ENCODE data around the gene GPC5.

GRCh38 chr13:92387245-92387644 lies 988.8 kb downstream of the GPC5 start:
- TF ChIP-seq, protein P1, sequence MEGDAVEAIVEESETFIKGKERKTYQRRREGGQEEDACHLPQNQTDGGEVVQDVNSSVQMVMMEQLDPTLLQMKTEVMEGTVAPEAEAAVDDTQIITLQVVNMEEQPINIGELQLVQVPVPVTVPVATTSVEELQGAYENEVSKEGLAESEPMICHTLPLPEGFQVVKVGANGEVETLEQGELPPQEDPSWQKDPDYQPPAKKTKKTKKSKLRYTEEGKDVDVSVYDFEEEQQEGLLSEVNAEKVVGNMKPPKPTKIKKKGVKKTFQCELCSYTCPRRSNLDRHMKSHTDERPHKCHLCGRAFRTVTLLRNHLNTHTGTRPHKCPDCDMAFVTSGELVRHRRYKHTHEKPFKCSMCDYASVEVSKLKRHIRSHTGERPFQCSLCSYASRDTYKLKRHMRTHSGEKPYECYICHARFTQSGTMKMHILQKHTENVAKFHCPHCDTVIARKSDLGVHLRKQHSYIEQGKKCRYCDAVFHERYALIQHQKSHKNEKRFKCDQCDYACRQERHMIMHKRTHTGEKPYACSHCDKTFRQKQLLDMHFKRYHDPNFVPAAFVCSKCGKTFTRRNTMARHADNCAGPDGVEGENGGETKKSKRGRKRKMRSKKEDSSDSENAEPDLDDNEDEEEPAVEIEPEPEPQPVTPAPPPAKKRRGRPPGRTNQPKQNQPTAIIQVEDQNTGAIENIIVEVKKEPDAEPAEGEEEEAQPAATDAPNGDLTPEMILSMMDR (IDR thresholded peaks at IDR 0.05; ENCODE audit: insufficient read depth, low read length, poor library complexity, severe bottlenecking): no peak
- TF ChIP-seq EZH2phosphoT487 (conservative IDR thresholded peaks at IDR 0.05; ENCODE audit: low read length): no peak

All from SU-DHL-6 (cell line).